GM12891 (cell line): Measurements from ENCODE around the gene LEUTX.

Experiments used
- POLR2A ChIP-seq: IDR thresholded peaks from 2 replicates; pipeline ENCODE4 v1.6.1; 2011; ENCODE audit warnings: low read depth, low read length, control low read depth
- POLR2AphosphoS5 ChIP-seq: IDR thresholded peaks from 2 replicates; pipeline ENCODE4 v1.6.1; 2011; ENCODE audit warnings: low read depth, low read length, control low read depth
- TAF1 ChIP-seq: IDR thresholded peaks from 2 replicates; pipeline ENCODE4 v1.6.1; 2011; ENCODE audit warnings: low read depth, low read length, control low read depth

DNA sequence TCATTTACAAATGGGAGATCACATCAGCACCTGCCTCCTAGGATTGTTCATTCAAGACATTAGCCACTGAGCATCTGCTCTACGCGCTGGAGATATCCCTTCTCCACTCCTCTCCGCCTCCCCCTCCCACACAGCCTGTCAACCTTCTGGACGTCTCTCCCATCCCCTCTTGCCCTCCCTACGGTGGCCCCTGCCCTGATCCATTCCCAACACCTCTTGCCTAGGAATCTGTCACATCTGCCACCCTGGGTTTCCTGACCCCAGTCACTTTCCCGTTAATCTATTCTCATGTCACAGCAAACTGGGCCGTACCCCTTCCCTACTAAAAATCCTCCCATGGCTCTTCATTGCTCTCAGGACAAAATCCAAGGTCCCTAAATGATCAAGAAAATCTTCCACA lies 45.0 kb downstream of the LEUTX start:
- no peak; the same call in 1 of the 2 replicates for TF ChIP-seq POLR2A
- TF ChIP-seq POLR2AphosphoS5 = no peak
- TF ChIP-seq TAF1 = no peak
